SU-DHL-6 (cell line): Measurements from ENCODE around the gene TMEM94.

Source experiments
- CTCF ChIP-seq: fragments of 200-600 bp; sonication (generic); IDR thresholded peaks from one replicate; pipeline ENCODE4 v1.5.1; 2017; ENCODE audit warnings: antibody characterized with exemption, mild to moderate bottlenecking, low read length, moderate library complexity; ENCODE audit not compliant: insufficient read depth, poor library complexity, severe bottlenecking
- EZH2phosphoT487 ChIP-seq: fragments of 200-600 bp; sonication (generic), shearing (Covaris generic); conservative IDR thresholded peaks from 2 replicates; pipeline ENCODE4 v1.6.1; 2018; ENCODE audit warnings: mild to moderate bottlenecking, antibody characterized with exemption, low read length, moderate library complexity, mixed read lengths

DNA sequence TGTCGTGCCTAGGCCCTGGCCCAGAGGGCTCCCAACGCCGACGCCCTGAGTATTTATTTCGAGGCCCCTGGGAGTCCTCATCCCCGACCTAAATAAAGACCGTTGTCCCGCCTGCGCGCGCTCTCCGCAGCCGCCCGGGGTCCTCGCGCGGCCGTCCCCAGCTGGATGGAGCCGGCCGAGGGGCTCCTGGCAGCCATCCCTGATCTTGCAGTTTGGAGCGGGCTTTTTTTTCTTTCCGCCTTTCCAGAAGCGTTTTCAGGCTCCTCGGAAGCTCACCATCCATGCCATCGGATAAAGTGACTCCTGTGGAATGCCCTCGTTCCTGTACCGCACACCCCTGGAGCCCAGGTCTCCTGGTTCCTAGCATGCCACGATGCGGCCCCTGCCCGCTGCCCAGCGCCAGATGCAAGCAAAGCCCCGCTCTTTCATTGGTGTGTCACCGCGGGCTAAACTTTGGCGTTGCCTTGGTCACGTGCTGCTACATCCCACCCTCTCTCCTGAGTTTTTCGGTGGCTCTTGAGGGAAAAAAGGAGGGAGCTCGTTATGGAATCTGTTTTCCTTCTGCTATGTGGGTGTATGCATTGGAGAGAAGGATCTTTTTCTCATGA, 716 bp downstream of the TMEM94 start:
- TF ChIP-seq EZH2phosphoT487 (no peak), CTCF (no peak)
